ENCODE data around the gene MCF2L2.

Gene MCF2L2

DNA sequence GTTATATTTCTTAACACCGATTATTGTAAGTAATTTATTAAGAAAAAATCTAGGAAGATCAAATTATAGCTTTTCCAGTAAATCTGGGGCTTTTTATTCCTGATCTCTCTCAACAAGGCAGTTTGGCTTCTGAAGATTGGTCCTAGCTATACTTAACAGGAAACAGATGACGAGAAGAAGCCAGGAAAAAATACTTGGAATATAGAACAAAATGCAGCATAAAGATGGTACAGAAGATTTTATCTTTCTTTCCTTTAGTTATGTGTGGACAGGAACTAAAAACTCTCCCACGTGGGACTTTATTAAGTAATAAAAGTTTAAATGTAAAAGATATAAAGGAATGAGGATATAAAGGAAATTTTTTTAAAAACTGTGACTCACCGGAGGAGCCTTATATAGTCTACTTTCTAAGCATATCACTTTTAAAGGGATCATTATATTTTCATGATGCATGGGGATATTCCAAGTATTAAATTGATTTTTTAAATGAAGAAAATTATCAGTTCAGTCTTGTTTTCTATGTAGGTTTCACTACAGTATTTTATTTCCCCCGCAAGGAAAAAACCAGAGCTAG is 167.2 kb downstream of the MCF2L2 start:
- TF ChIP-seq, protein P1, sequence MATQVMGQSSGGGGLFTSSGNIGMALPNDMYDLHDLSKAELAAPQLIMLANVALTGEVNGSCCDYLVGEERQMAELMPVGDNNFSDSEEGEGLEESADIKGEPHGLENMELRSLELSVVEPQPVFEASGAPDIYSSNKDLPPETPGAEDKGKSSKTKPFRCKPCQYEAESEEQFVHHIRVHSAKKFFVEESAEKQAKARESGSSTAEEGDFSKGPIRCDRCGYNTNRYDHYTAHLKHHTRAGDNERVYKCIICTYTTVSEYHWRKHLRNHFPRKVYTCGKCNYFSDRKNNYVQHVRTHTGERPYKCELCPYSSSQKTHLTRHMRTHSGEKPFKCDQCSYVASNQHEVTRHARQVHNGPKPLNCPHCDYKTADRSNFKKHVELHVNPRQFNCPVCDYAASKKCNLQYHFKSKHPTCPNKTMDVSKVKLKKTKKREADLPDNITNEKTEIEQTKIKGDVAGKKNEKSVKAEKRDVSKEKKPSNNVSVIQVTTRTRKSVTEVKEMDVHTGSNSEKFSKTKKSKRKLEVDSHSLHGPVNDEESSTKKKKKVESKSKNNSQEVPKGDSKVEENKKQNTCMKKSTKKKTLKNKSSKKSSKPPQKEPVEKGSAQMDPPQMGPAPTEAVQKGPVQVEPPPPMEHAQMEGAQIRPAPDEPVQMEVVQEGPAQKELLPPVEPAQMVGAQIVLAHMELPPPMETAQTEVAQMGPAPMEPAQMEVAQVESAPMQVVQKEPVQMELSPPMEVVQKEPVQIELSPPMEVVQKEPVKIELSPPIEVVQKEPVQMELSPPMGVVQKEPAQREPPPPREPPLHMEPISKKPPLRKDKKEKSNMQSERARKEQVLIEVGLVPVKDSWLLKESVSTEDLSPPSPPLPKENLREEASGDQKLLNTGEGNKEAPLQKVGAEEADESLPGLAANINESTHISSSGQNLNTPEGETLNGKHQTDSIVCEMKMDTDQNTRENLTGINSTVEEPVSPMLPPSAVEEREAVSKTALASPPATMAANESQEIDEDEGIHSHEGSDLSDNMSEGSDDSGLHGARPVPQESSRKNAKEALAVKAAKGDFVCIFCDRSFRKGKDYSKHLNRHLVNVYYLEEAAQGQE (IDR thresholded peaks at IDR 0.05; ENCODE audit: insufficient read depth in 1 of 2, low read depth in 2 of 2, low read length in 2 of 2) = no peak
- TF ChIP-seq FOXP2 (optimal IDR thresholded peaks at IDR 0.05; ENCODE audit: borderline replicate concordance, extremely low read depth, extremely low read length, insufficient read depth) = no peak
- no peak for TF ChIP-seq POLR2AphosphoS5 (IDR thresholded peaks at IDR 0.05; ENCODE audit: low read depth, low read length)
- no peak for TF ChIP-seq SIN3A (IDR thresholded peaks at IDR 0.05; ENCODE audit: borderline replicate concordance, insufficient read depth, low read length)
- no peak for TF ChIP-seq TAF1 (IDR thresholded peaks at IDR 0.05; ENCODE audit: borderline replicate concordance, insufficient read depth, low read length)

DNA sequence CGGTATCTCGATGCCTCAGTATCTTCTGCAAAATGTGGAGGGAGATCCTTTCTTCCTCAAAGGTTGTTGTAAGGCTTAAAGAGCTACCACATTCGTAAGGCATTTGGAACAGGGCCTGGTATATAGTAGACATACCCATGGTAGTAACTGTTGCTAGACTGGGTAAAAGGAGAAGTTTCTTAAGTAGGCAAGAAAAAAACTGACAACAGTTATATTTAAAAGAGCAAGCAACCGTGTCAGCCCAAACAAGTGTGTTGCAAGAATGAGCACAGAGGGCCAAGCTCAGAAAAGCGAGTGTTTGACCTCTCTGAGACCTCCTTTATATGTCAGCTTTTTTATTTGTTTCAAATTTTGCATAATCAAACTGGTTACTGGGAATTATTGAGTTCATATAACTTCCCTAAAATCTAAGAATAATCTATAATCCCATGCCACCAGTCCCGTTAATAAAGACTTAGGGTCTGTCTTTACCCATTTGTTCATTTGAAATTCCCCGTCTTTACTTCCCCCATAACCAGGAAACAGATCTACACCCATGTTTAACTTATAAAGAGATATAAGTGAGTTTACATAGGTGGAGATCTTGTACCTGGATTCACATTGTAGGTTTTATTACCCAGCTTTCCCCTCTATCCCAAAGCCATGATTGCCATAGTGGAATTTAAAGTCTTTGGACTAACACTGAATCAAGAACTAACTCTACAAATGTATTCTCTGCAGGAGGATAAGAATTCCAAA is 168.1 kb downstream of the MCF2L2 start:
- TF ChIP-seq TAF1 (IDR thresholded peaks at IDR 0.05; ENCODE audit: borderline replicate concordance, insufficient read depth, low read length) = no peak
- TF ChIP-seq POLR2AphosphoS5 (IDR thresholded peaks at IDR 0.05; ENCODE audit: low read depth, low read length) = no peak
- TF ChIP-seq, protein P1 (IDR thresholded peaks at IDR 0.05; ENCODE audit: insufficient read depth in 1 of 2, low read depth in 2 of 2, low read length in 2 of 2) = no peak
- no peak for TF ChIP-seq SIN3A (IDR thresholded peaks at IDR 0.05; ENCODE audit: borderline replicate concordance, insufficient read depth, low read length)
- no peak for TF ChIP-seq FOXP2 (optimal IDR thresholded peaks at IDR 0.05; ENCODE audit: borderline replicate concordance, extremely low read depth, extremely low read length, insufficient read depth)

DNA sequence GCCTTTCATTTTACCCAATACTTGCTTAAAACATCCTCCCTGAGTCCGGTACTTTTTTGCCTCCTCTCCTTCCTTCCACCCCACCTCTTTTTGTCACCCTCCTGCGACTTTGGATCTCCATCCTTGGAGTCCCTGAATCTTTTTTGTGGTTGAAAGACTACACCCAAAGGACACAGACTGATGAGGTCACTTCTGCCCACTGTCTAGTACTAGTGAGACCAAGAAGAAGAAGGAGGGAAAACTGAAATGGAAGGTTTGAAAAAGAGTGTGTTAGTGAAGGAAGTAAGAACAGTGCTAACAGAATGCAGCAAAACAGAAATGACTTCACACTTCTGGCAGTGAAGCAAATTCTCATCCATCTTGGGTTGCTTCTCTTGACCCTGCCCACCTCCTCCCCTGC is 168.8 kb downstream of the MCF2L2 start:
- TF ChIP-seq TAF1 (IDR thresholded peaks at IDR 0.05; ENCODE audit: borderline replicate concordance, insufficient read depth, low read length) (no peak), SIN3A (IDR thresholded peaks at IDR 0.05; ENCODE audit: borderline replicate concordance, insufficient read depth, low read length) (no peak), FOXP2 (optimal IDR thresholded peaks at IDR 0.05; ENCODE audit: borderline replicate concordance, extremely low read depth, extremely low read length, insufficient read depth) (no peak), POLR2AphosphoS5 (IDR thresholded peaks at IDR 0.05; ENCODE audit: low read depth, low read length) (no peak)
- TF ChIP-seq, protein P1 (IDR thresholded peaks at IDR 0.05; ENCODE audit: insufficient read depth in 1 of 2, low read depth in 2 of 2, low read length in 2 of 2) = no peak

DNA sequence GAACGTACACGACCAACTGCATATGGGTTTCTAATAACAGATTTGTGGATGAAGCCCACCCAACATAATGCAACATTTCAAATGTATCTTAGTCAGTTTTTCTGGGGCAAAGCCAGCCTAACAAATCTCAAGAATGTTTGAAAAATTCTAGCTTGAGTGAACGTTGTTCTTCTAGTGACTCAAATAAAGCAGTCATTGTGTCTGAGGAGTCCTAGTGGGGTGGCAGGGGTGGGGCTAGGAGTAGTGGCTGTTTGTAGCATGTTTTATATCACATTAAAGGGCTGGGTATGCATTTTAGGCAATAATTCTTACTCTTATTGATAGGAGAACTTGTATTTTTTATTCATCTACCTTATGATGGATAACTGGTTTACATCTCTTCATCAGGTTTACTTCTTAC is 169.3 kb downstream of the MCF2L2 start:
- TF ChIP-seq POLR2AphosphoS5 (IDR thresholded peaks at IDR 0.05; ENCODE audit: low read depth, low read length) (no peak), FOXP2 (optimal IDR thresholded peaks at IDR 0.05; ENCODE audit: borderline replicate concordance, extremely low read depth, extremely low read length, insufficient read depth) (no peak), TAF1 (IDR thresholded peaks at IDR 0.05; ENCODE audit: borderline replicate concordance, insufficient read depth, low read length) (no peak), SIN3A (IDR thresholded peaks at IDR 0.05; ENCODE audit: borderline replicate concordance, insufficient read depth, low read length) (no peak)
- TF ChIP-seq, protein P1 (IDR thresholded peaks at IDR 0.05; ENCODE audit: insufficient read depth in 1 of 2, low read depth in 2 of 2, low read length in 2 of 2) = no peak

Measured in PFSK-1 (cell line).